ENCODE data around the gene RTCA. TPM values are rescaled to one million over a fixed set of nuclear protein-coding genes. Genes with fewer than 3 reads are reported as not detected.
"Not testable (repeated sequence)": the region's sequence is repeated elsewhere in the genome, so short reads cannot be mapped to it uniquely, and the experiment has no call there.

RTCA gene
- total RNA-seq, 1 experiment from 2014 or later: 60.4 TPM

DNA sequence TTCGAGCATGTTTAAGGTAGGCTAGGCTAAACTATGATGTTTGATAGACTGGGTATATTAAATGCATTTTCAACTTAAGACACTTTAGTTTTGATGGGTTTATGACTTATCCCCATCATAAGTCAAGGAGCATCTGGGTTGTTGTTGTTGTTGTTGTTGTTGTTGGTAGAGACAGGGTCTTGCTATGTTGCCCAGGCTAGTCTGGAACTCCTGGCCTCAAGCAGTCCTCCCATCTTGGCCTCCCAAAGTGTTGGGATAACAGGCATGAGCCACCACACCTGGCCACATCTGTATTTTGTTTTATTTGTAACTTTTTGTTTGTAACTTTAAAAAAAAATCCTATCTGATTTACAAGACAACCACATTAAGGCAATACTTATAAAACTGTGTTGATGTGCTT, 33.9 kb upstream of the RTCA start:
- POLR2A ChIA-PET: no interaction called here

DNA sequence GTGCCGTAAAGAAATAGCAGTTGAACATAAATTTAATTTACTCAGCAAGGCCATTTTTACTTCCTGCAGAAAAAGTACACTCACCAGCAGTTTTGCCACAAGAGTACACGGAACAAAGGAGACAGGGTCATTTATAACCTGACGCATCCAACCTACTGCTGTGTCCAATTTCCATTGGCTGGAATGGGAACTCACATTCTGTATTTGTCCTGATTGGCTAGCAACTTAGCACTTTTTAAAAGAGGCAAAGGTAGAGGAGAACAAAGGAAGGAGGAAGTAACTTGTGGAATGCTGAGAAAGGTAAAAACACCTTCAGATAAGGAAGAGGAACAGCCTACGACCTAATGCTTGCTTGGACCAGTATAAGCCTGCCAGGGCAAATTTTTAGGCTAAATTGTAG, 32.5 kb upstream of the RTCA start:
- H3K4me3 Mint-ChIP-seq (ENCODE audit: unreplicated experiment); H3K9me3 Mint-ChIP-seq (ENCODE audit: unreplicated experiment); H3K4me1 Mint-ChIP-seq (ENCODE audit: insufficient read depth, unreplicated experiment); CTCF ChIA-PET; POLR2A ChIA-PET; BruUV-seq (replicated peaks); H3K27ac Mint-ChIP-seq (ENCODE audit: low read depth, unreplicated experiment); DNase-seq (ENCODE audit: unreplicated experiment); H3K27me3 Mint-ChIP-seq (ENCODE audit: insufficient read depth, unreplicated experiment); intact Hi-C loops (cut with micrococcal nuclease): not testable (repeated sequence)
- H3K36me3 Mint-ChIP-seq (ENCODE audit: insufficient read depth, unreplicated experiment): peaks cover 59% of the 10 kb centered on the region

More for the DNA sequence above, 33.9 kb upstream of the RTCA start:
- no peak for TF ChIP-seq CTCF (IDR thresholded peaks at IDR 0.05; ENCODE audit: unreplicated experiment)
- Mint-ChIP-seq H3K27ac (ENCODE audit: low read depth, unreplicated experiment) (no peak overlapping the region), H3K9me3 (ENCODE audit: unreplicated experiment) (no peaks in the 10 kb centered on the region), H3K36me3 (ENCODE audit: insufficient read depth, unreplicated experiment) (peaks cover 64% of the 10 kb centered on the region), H3K4me3 (ENCODE audit: unreplicated experiment) (no peak overlapping the region), H3K27me3 (ENCODE audit: insufficient read depth, unreplicated experiment) (no peaks in the 10 kb centered on the region), H3K4me1 (ENCODE audit: insufficient read depth, unreplicated experiment) (peaks cover 5% of the 10 kb centered on the region)
- no TSS peak for BruUV-seq (replicated peaks)
- intact Hi-C loops (cut with micrococcal nuclease): no loop called here
- DNase-seq (ENCODE audit: unreplicated experiment): no peak
- CTCF ChIA-PET: interaction anchor here (0.7 kb wide), 1 partner anchor 224 kb away, joined by 3 read pairs; no protein-coding TSS in a partner anchor

GRCh38 chr1:100234432-100234831, 31.6 kb upstream of the RTCA start:
- Mint-ChIP-seq H3K4me3 (ENCODE audit: unreplicated experiment) (no peak overlapping the region), H3K27ac (ENCODE audit: low read depth, unreplicated experiment) (no peak overlapping the region), H3K4me1 (ENCODE audit: insufficient read depth, unreplicated experiment) (peaks cover 5% of the 10 kb centered on the region), H3K27me3 (ENCODE audit: insufficient read depth, unreplicated experiment) (no peaks in the 10 kb centered on the region), H3K36me3 (ENCODE audit: insufficient read depth, unreplicated experiment) (peaks cover 66% of the 10 kb centered on the region), H3K9me3 (ENCODE audit: unreplicated experiment) (no peaks in the 10 kb centered on the region)
- no peak for TF ChIP-seq CTCF (IDR thresholded peaks at IDR 0.05; ENCODE audit: unreplicated experiment)
- intact Hi-C loops (cut with micrococcal nuclease): no loop called here
- no TSS peak for BruUV-seq (replicated peaks)
- no peak for DNase-seq (ENCODE audit: unreplicated experiment)
- ChIA-PET POLR2A (interaction anchor here (1.6 kb wide), 1 partner anchor 15 kb away, joined by 4 read pairs; no protein-coding TSS in a partner anchor), CTCF (no interaction called here)

DNA sequence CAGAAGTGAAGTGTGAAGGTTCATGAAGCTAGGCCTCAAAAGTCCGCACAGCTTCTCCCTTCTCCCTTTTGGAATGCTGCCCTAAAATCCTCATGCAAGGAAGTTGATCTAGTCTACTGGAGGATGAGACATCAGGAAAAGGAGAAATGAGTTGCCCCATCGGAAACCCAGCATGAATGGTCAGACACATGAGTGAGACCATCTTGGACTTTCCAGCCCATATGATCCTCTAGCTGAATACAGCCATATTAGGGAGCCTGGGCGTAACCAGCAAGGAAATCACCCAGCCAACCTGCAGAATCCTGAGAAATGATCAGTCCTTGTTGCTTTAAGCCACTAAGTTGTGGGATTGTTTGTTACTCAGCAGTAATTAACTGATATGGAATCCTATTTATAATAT, 28.9 kb upstream of the RTCA start:
- no peaks in the 10 kb centered on the region for H3K4me1 Mint-ChIP-seq (ENCODE audit: insufficient read depth, unreplicated experiment)
- H3K36me3 Mint-ChIP-seq (ENCODE audit: insufficient read depth, unreplicated experiment): peaks cover 53% of the 10 kb centered on the region
- no peaks in the 10 kb centered on the region for H3K27me3 Mint-ChIP-seq (ENCODE audit: insufficient read depth, unreplicated experiment)
- no peak overlapping the region for H3K4me3 Mint-ChIP-seq (ENCODE audit: unreplicated experiment)
- BruUV-seq (replicated peaks): no TSS peak
- CTCF ChIA-PET: no interaction called here
- no peak overlapping the region for H3K27ac Mint-ChIP-seq (ENCODE audit: low read depth, unreplicated experiment)
- intact Hi-C loops (cut with micrococcal nuclease): no loop called here
- no peak for TF ChIP-seq CTCF (IDR thresholded peaks at IDR 0.05; ENCODE audit: unreplicated experiment)
- DNase-seq (ENCODE audit: unreplicated experiment): no peak
- no peaks in the 10 kb centered on the region for H3K9me3 Mint-ChIP-seq (ENCODE audit: unreplicated experiment)
- POLR2A ChIA-PET: no interaction called here

- no peak overlapping the region for H3K4me3 Mint-ChIP-seq (ENCODE audit: unreplicated experiment)
- no peaks in the 10 kb centered on the region for H3K4me1 Mint-ChIP-seq (ENCODE audit: insufficient read depth, unreplicated experiment)
- peaks cover 26% of the 10 kb centered on the region for H3K36me3 Mint-ChIP-seq (ENCODE audit: insufficient read depth, unreplicated experiment)
- H3K27me3 Mint-ChIP-seq (ENCODE audit: insufficient read depth, unreplicated experiment): no peaks in the 10 kb centered on the region
- no peak for TF ChIP-seq CTCF (IDR thresholded peaks at IDR 0.05; ENCODE audit: unreplicated experiment)
- no peak overlapping the region for H3K27ac Mint-ChIP-seq (ENCODE audit: low read depth, unreplicated experiment)
- BruUV-seq (replicated peaks): no TSS peak
- no peak for DNase-seq (ENCODE audit: unreplicated experiment)
- no peaks in the 10 kb centered on the region for H3K9me3 Mint-ChIP-seq (ENCODE audit: unreplicated experiment)
- CTCF ChIA-PET: interaction anchor here (0.6 kb wide), 1 partner anchor 772 kb away, joined by 3 read pairs; no protein-coding TSS in a partner anchor
- intact Hi-C loops (cut with micrococcal nuclease): no loop called here
- POLR2A ChIA-PET: interaction anchor here (0.8 kb wide), 1 partner anchor 9 kb away, joined by 3 read pairs; the partner anchor contains the start of gene DBT
These were observed 26.1 kb upstream of the RTCA start for GRCh38 chr1:100239961-100240360.

Measured in MCF 10A (cell line).